HepG2 (cell line): Measurements from ENCODE around the gene CARMIL3. TPM values are rescaled to one million over a fixed set of nuclear protein-coding genes. Genes with fewer than 3 reads are reported as not detected.
A peak's percentile ranks its signal among the peaks of the same experiment; 100 is the strongest.

ENCODE experiments used
- ATAC-seq: fragments of 200-7000 bp; cut with Tn5 transposase; 3 replicates; pipeline ENCODE4 v1.9.1; 2020; ENCODE audit warnings: mild to moderate bottlenecking, moderate library complexity
- BruUV-seq: library from RNA; stranded (reverse); fragments of 400-500 nt; replicated peaks from 2 replicates; lab custom pipeline; 2021; lab: Mats Ljungman, UMichigan
- CTCF ChIA-PET: fragments of 300-600 bp; formaldehyde crosslinking; extraction: SDS; loops from one replicate; lab custom pipeline; 2021; ENCODE audit warnings: low total read pairs, inconsistent platforms, low intra/inter-chr PET ratio; lab: Yijun Ruan, JAX
- POLR2A ChIA-PET: fragments of 350-600 bp; sonication (Branson Sonifier 250); formaldehyde crosslinking; loops from one replicate; lab custom pipeline; 2020; ENCODE audit warnings: antibody characterized with exemption, inconsistent platforms; lab: Yijun Ruan, JAX
- DNase-seq: peaks from one replicate; pipeline ENCODE4 v3.0.0-alpha.2; 2015; ENCODE audit warnings: low spot score
- FAIRE-seq: peaks from 3 replicates; lab custom pipeline; 2011; peaks lifted over from hg19 to GRCh38; lab: Jason Lieb, UNC
- H2AFZ ChIP-seq: one replicate; pipeline ENCODE4 v1.6.1; 2011; ENCODE audit warnings: low read length, inconsistent platforms
- H3K27ac ChIP-seq: fragments of 300-600 bp; 3 replicates; pipeline ENCODE4 v1.8.0; 2011; ENCODE audit warnings: mixed run types, mild to moderate bottlenecking, mixed read lengths, low read length, inconsistent platforms; ENCODE audit not compliant: insufficient read depth; ENCODE audit errors: extremely low read length
- H3K27me3 ChIP-seq, 2 experiments: fragments of 200-600 bp in 1 of 2; 2 replicates in 1 of 2; 3 replicates in 1 of 2; pipeline versions ENCODE4 v1.6.0 to v1.8.0; 2011; ENCODE audit warnings: low read length in 2 of 2, mild to moderate bottlenecking in 2 of 2, moderate library complexity in 2 of 2, inconsistent platforms in 1 of 2; ENCODE audit not compliant: insufficient read depth in 2 of 2, control insufficient read depth in 1 of 2
- H3K36me3 ChIP-seq, 2 experiments: fragments of 200-600 bp in 1 of 2; replicated peaks in 1 of 2; 2 replicates in 1 of 2; 3 replicates in 1 of 2; pipeline versions ENCODE4 v1.5.1 to v1.8.0; 2011; ENCODE audit warnings: low read length in 2 of 2, inconsistent platforms in 1 of 2; ENCODE audit not compliant: insufficient read depth in 2 of 2, control insufficient read depth in 1 of 2
- H3K4me1 ChIP-seq: 2 replicates; pipeline ENCODE4 v1.5.1; 2012; ENCODE audit warnings: low read length, inconsistent platforms; ENCODE audit not compliant: insufficient read depth
- H3K4me2 ChIP-seq: 2 replicates; pipeline ENCODE4 v1.6.0; 2011; ENCODE audit warnings: low read depth, low read length, inconsistent platforms
- H3K4me3 ChIP-seq, 3 experiments: fragments of 200-600 bp in 1 of 3; sonication (generic), shearing (Covaris generic) in 1 of 3; replicated peaks in 1 of 3; 2 replicates each; pipeline ENCODE4 v1.5.1; 2011 to 2016; ENCODE audit warnings: low read length in 3 of 3, inconsistent platforms in 2 of 3, low read depth in 2 of 3, mild to moderate bottlenecking in 2 of 3, control low read depth in 1 of 3, mixed read lengths in 1 of 3; ENCODE audit not compliant: insufficient read depth in 1 of 3
- H3K79me2 ChIP-seq: one replicate; pipeline ENCODE4 v1.6.1; 2011; ENCODE audit warnings: low read length, inconsistent platforms; ENCODE audit not compliant: insufficient read depth
- H3K9ac ChIP-seq: 2 replicates; pipeline ENCODE4 v1.6.0; 2011; ENCODE audit warnings: mild to moderate bottlenecking, low read depth, low read length, inconsistent platforms; ENCODE audit not compliant: insufficient read depth
- H3K9me3 ChIP-seq: 2 replicates; pipeline ENCODE4 v1.5.1; 2012; ENCODE audit warnings: mild to moderate bottlenecking, low read length
- H4K20me1 ChIP-seq: 2 replicates; pipeline ENCODE4 v1.6.0; 2011; ENCODE audit warnings: inconsistent platforms, mild to moderate bottlenecking, low read length, moderate library complexity; ENCODE audit not compliant: insufficient read depth
- AGO1 ChIP-seq: fragments of 200-400 bp; formaldehyde crosslinking; IDR thresholded peaks from 2 replicates; pipeline ENCODE4 v1.6.1; 2017; ENCODE audit warnings: mild to moderate bottlenecking, low read depth, low read length, moderate library complexity; ENCODE audit not compliant: poor library complexity, severe bottlenecking
- MAFG ChIP-seq: sonication (generic); formaldehyde crosslinking; IDR thresholded peaks from 2 replicates; pipeline ENCODE4 v1.5.1; 2020; ENCODE audit warnings: mild to moderate bottlenecking, missing genetic modification reagents
- MED13 ChIP-seq: sonication (generic); formaldehyde crosslinking; IDR thresholded peaks from 2 replicates; pipeline ENCODE4 v1.5.0; 2020; ENCODE audit warnings: missing genetic modification reagents
- ZNF260 ChIP-seq: sonication (generic); formaldehyde crosslinking; IDR thresholded peaks from 2 replicates; pipeline ENCODE4 v1.4.0; 2020; ENCODE audit warnings: missing genetic modification reagents, low read depth, mild to moderate bottlenecking, borderline replicate concordance
- ZNF33B ChIP-seq: sonication (generic); formaldehyde crosslinking; IDR thresholded peaks from 2 replicates; pipeline ENCODE4 v1.5.1; 2020; ENCODE audit warnings: mild to moderate bottlenecking, missing genetic modification reagents
- ZNF407 ChIP-seq: sonication (generic); formaldehyde crosslinking; IDR thresholded peaks from one replicate; pipeline ENCODE4 v1.5.1; 2020; ENCODE audit warnings: mild to moderate bottlenecking, missing genetic modification reagents; ENCODE audit errors: not compliant biosample characterization
- ZNF646 ChIP-seq: sonication (generic); formaldehyde crosslinking; IDR thresholded peaks from 2 replicates; pipeline ENCODE4 v1.9.0; 2021; ENCODE audit warnings: mild to moderate bottlenecking, missing genetic modification reagents
- ZNF674 ChIP-seq: sonication (generic); formaldehyde crosslinking; IDR thresholded peaks from 2 replicates; pipeline ENCODE4 v1.5.0; 2020; ENCODE audit warnings: low read depth, mild to moderate bottlenecking, missing genetic modification reagents
- ZNF839 ChIP-seq: sonication (generic); formaldehyde crosslinking; IDR thresholded peaks from 2 replicates; pipeline ENCODE4 v1.4.0; 2020; ENCODE audit warnings: missing genetic modification reagents, mild to moderate bottlenecking, borderline replicate concordance
- WGBS: methylation state at CpG from one replicate; pipeline ENCODE4 v1.1.6; 2017; ENCODE audit warnings: low lambda C conversion rate; 5-methylcytosine and 5-hydroxymethylcytosine counted together
- in situ Hi-C: cut with HindIII; loops from 2 replicates; pipeline ENCODE4 v1.10.0; 2017; ENCODE audit warnings: low pct_unique_long_range_greater_than_20kb; ENCODE audit not compliant: extremely low pct_ligation_motif_present
- intact Hi-C: fragments of 100-400 bp; cut with micrococcal nuclease; formaldehyde crosslinking; loops from one replicate; pipeline ENCODE4 v1.10.0; 2022; ENCODE audit not compliant: unreplicated experiment
- polyA plus RNA-seq, 8 experiments: library from polyadenylated mRNA; depleted of rRNA in 3 of 8; stranded (reverse) in 7 of 8; unstranded in 1 of 8; fragments of >200 nt; fragmentation: Illumina TruSeq in 4 of 8; extraction: Trizol in 4 of 8; gene quantifications; 2 replicates each; pipeline versions ENCODE4 v1.2.1 to v1.2.3, GENCODE V29; 2011 to 2016; ENCODE audit warnings: low read depth in 4 of 8, missing spikeins in 1 of 8, mixed read lengths in 1 of 8; ENCODE audit not compliant: insufficient read depth in 1 of 8
- total RNA-seq, 5 experiments: library from RNA; depleted of rRNA; stranded (reverse); fragments of >200 nt; fragmentation: Illumina TruSeq; extraction: Trizol; gene quantifications; 2 replicates each; pipeline ENCODE4 v1.2.3, GENCODE V29; 2016; ENCODE audit warnings: low read depth in 1 of 5

Gene CARMIL3
- total and polyA plus RNA-seq, 2 of the 13 experiments (the other 11 are each of a cell fraction or from before 2014, with no cell fraction given): 0.27 to 0.55 TPM

- no peak for DNase-seq
- Histone ChIP-seq H3K36me3 (no peaks in the 10 kb centered on the region), H3K9ac (no peak overlapping the region), H4K20me1 (no peaks in the 10 kb centered on the region), H2AFZ (no peak overlapping the region), H3K27ac (no peak overlapping the region), H3K4me3 (no peak overlapping the region), H3K4me1 (peaks cover 48% of the 10 kb centered on the region), H3K79me2 (no peaks in the 10 kb centered on the region), H3K4me2 (no peak overlapping the region), H3K27me3 (peaks cover 18 to 61% of the 10 kb centered on the region in 2 experiments), H3K9me3 (no peaks in the 10 kb centered on the region)
- no peak for ATAC-seq
- ChIA-PET POLR2A (interaction anchor here (1.0 to 9.6 kb wide), 10 partner anchors 10 to 186 kb away, joined by 3 to 226 read pairs (median 14); partner anchors contain the start of genes DCAF11, IRF9, NRL and PCK2), CTCF (interaction anchor here (4.4 to 5.4 kb wide), 2 partner anchors 33 to 52 kb away, joined by 86 to 109 read pairs; no protein-coding TSS in a partner anchor)
- in situ Hi-C loops (loop anchor here (5.0 kb wide), 2 partner anchors 36 to 106 kb away; partner anchors contain the start of genes IRF9 and PCK2), intact Hi-C loops (no loop called here)
- WGBS: 13% methylated on average over 5 of the region's 8 CpGs
- no TSS peak for BruUV-seq
- no peak for FAIRE-seq
- TF ChIP-seq ZNF407 (peak; percentile 18), MED13 (no peak), ZNF646 (CRISPR knock-in tag) (0 out of 2 replicates have a peak, but pooled peaks have one; percentile 27), MAFG (CRISPR knock-in tag) (no peak), ZNF839 (CRISPR knock-in tag) (0 out of 2 replicates have a peak, but pooled peaks have one; percentile 41), ZNF674 (CRISPR knock-in tag) (no peak), ZNF260 (CRISPR knock-in tag) (0 out of 2 replicates have a peak, but pooled peaks have one; percentile 60), AGO1 (no peak), ZNF33B (CRISPR knock-in tag) (0 out of 2 replicates have a peak, but pooled peaks have one; percentile 9)
These were observed 5.0 kb downstream of the CARMIL3 start for GRCh38 chr14:24056800-24057184.
